LNCAP (cell line): ENCODE measurements around the gene IL22.

Experiments
- CTCF ChIP-seq: fragments of 450-650 bp; IDR thresholded peaks from 2 replicates; pipeline ENCODE4 v1.5.1; 2017; ENCODE audit warnings: mild to moderate bottlenecking

IL22 gene

GRCh38 chr12:68272732-68273131 is 19.3 kb upstream of the IL22 start:
- TF ChIP-seq CTCF, result no peak

- no peak for TF ChIP-seq CTCF
These were observed 17.9 kb upstream of the IL22 start for GRCh38 chr12:68271346-68271745.

- no peak for TF ChIP-seq CTCF
These were observed 17.0 kb upstream of the IL22 start for GRCh38 chr12:68270358-68270757.

- TF ChIP-seq CTCF, result no peak
These were observed 16.4 kb upstream of the IL22 start for GRCh38 chr12:68269779-68270178.

- TF ChIP-seq CTCF, result no peak
These were observed 15.6 kb upstream of the IL22 start for GRCh38 chr12:68268967-68269366.

GRCh38 chr12:68267892-68268396 is 14.5 kb upstream of the IL22 start:
- TF ChIP-seq CTCF, result no peak

- no peak for TF ChIP-seq CTCF
These were observed 11.5 kb upstream of the IL22 start for GRCh38 chr12:68264857-68265256.

- no peak for TF ChIP-seq CTCF
These were observed 10.9 kb upstream of the IL22 start for GRCh38 chr12:68264158-68264855.
